Activated CD4-positive, alpha-beta T cell treated with anti-CD3 and anti-CD28 coated beads, Interleukin-2, amount 50 U/mL, for 1 hour (primary cell): Measurements from ENCODE around the gene LBR.
"Not testable (repeated sequence)": the region's sequence is repeated elsewhere in the genome, so short reads cannot be mapped to it uniquely, and the experiment has no call there.

Experiments used
- DNase-seq: peaks from one replicate; pipeline ENCODE4 v3.0.0-alpha.2; 2020

The LBR gene

GRCh38 chr1:225418598-225418997, 9.2 kb downstream of the LBR start:
- no peak for DNase-seq

GRCh38 chr1:225418059-225418458, 9.8 kb downstream of the LBR start:
- no peak for DNase-seq

- DNase-seq, result no peak
Observed at GRCh38 chr1:225415967-225416745, 11.7 kb downstream of the LBR start.

GRCh38 chr1:225415307-225415706, 12.5 kb downstream of the LBR start:
- DNase-seq, result no peak

GRCh38 chr1:225413708-225414375, 14.0 kb downstream of the LBR start:
- no peak for DNase-seq

GRCh38 chr1:225412803-225413351, 15.0 kb downstream of the LBR start:
- no peak for DNase-seq

GRCh38 chr1:225412321-225412720, 15.5 kb downstream of the LBR start:
- DNase-seq, result no peak

GRCh38 chr1:225410036-225410435, 17.8 kb downstream of the LBR start:
- DNase-seq, result no peak

- no peak for DNase-seq
Observed at GRCh38 chr1:225409051-225409450, 18.8 kb downstream of the LBR start.

GRCh38 chr1:225408249-225408648, 19.6 kb downstream of the LBR start:
- no peak for DNase-seq

- DNase-seq, result no peak
Observed at GRCh38 chr1:225407755-225408154, 20.1 kb downstream of the LBR start.

GRCh38 chr1:225406976-225407725, 20.7 kb downstream of the LBR start:
- no peak for DNase-seq

GRCh38 chr1:225400968-225401367, 26.9 kb downstream of the LBR start:
- DNase-seq, result no peak

GRCh38 chr1:225396357-225396756, 31.5 kb downstream of the LBR start:
- no peak for DNase-seq

GRCh38 chr1:225389843-225390242, 38.0 kb downstream of the LBR start:
- DNase-seq, result no peak

GRCh38 chr1:225388372-225388771, 39.5 kb downstream of the LBR start:
- DNase-seq, result no peak

- DNase-seq, result not testable (repeated sequence)
Observed at GRCh38 chr1:225386860-225387259, 41.0 kb downstream of the LBR start.

- no peak for DNase-seq
Observed at GRCh38 chr1:225380691-225381090, 47.1 kb downstream of the LBR start.

GRCh38 chr1:225378880-225379279, 49.0 kb downstream of the LBR start:
- no peak for DNase-seq

- DNase-seq, result no peak
Observed at GRCh38 chr1:225374996-225375395, 52.8 kb downstream of the LBR start.

- no peak for DNase-seq
Observed at GRCh38 chr1:225373155-225373554, 54.7 kb downstream of the LBR start.

GRCh38 chr1:225371366-225372010, 56.4 kb downstream of the LBR start:
- no peak for DNase-seq

GRCh38 chr1:225368036-225368552, 59.7 kb downstream of the LBR start:
- no peak for DNase-seq
